Caco-2 (cell line): ENCODE data around the gene TRPV4. TPM values are rescaled to one million over a fixed set of nuclear protein-coding genes. Genes with fewer than 3 reads are reported as not detected.

Experiments
- BruUV-seq: library from RNA; stranded (reverse); fragments of 400-500 nt; replicated peaks from 2 replicates; lab custom pipeline; 2021; lab: Mats Ljungman, UMichigan
- CTCF ChIA-PET: fragments of 300-600 bp; sonication (Branson Sonifier 250); formaldehyde crosslinking; loops from one replicate; lab custom pipeline; 2022; ENCODE audit warnings: antibody characterized with exemption; lab: Charles Lee
- POLR2A ChIA-PET: fragments of 300-600 bp; sonication (Branson Sonifier 250); formaldehyde crosslinking; loops from one replicate; lab custom pipeline; 2022; ENCODE audit warnings: antibody characterized with exemption; lab: Charles Lee
- DNase-seq, 2 experiments: peaks; one replicate each; pipeline versions ENCODE4 v3.0.0 to v3.0.0-alpha.2; 2020 to 2022
- H3K27me3 ChIP-seq: replicated peaks from 2 replicates; pipeline ENCODE4 v1.6.0; 2011; ENCODE audit warnings: low read length; ENCODE audit not compliant: control insufficient read depth, insufficient read depth
- H3K36me3 ChIP-seq: 2 replicates; pipeline ENCODE4 v1.5.1; 2011; ENCODE audit warnings: low read length; ENCODE audit not compliant: control insufficient read depth, insufficient read depth
- H3K4me1 ChIP-seq: fragments of 250-450 bp; sonication (Bioruptor Pico); 2 replicates; pipeline ENCODE4 v1.5.1; 2020; ENCODE audit warnings: mild to moderate bottlenecking
- H3K4me3 ChIP-seq: 2 replicates; pipeline ENCODE4 v1.5.1; 2011; ENCODE audit warnings: low read depth, mild to moderate bottlenecking, control low read depth, low read length
- H3K9me3 ChIP-seq: fragments of 250-450 bp; sonication (Bioruptor Pico); 2 replicates; pipeline ENCODE4 v1.5.1; 2020; ENCODE audit warnings: mild to moderate bottlenecking, moderate library complexity
- H3K27ac Mint-ChIP-seq: one replicate; pipeline ENCODE4 v1.8.0; 2022; ENCODE audit warnings: mixed read lengths; ENCODE audit not compliant: unreplicated experiment
- H3K27me3 Mint-ChIP-seq: one replicate; pipeline ENCODE4 v1.8.0; 2022; ENCODE audit warnings: mixed read lengths; ENCODE audit not compliant: insufficient read depth, unreplicated experiment
- H3K36me3 Mint-ChIP-seq: one replicate; pipeline ENCODE4 v1.8.0; 2022; ENCODE audit warnings: mild to moderate bottlenecking, mixed read lengths; ENCODE audit not compliant: insufficient read depth, unreplicated experiment
- H3K4me1 Mint-ChIP-seq: one replicate; pipeline ENCODE4 v1.8.0; 2022; ENCODE audit warnings: low read depth, mixed read lengths; ENCODE audit not compliant: unreplicated experiment
- H3K4me3 Mint-ChIP-seq: one replicate; pipeline ENCODE4 v1.8.0; 2022; ENCODE audit warnings: mild to moderate bottlenecking, moderate library complexity, mixed read lengths; ENCODE audit not compliant: unreplicated experiment
- H3K9me3 Mint-ChIP-seq: one replicate; pipeline ENCODE4 v1.8.0; 2022; ENCODE audit warnings: mixed read lengths; ENCODE audit not compliant: unreplicated experiment
- intact Hi-C: fragments of 100-400 bp; cut with micrococcal nuclease; formaldehyde crosslinking; loops from one replicate; pipeline ENCODE4 v1.10.0; 2022; ENCODE audit not compliant: unreplicated experiment
- total RNA-seq: library from RNA; stranded (reverse); gene quantifications from 2 replicates; pipeline ENCODE4 v1.2.3, GENCODE V29; 2022
- TF ChIP-seq, protein P1 (sequence below), 2 experiments: fragments of 200-600 bp in 1 of 2; IDR thresholded peaks; 1 replicate in 1 of 2; 2 replicates in 1 of 2; pipeline versions ENCODE4 v1.5.1 to v1.8.0; 2011 to 2022; ENCODE audit warnings: antibody characterized with exemption in 1 of 2, control low read depth in 1 of 2, inconsistent platforms in 1 of 2, low read depth in 1 of 2, low read length in 1 of 2, mild to moderate bottlenecking in 1 of 2, moderate library complexity in 1 of 2; ENCODE audit not compliant: insufficient read depth in 1 of 2, severe bottlenecking in 1 of 2, unreplicated experiment in 1 of 2

The TRPV4 gene
- total RNA-seq, 1 experiment from 2014 or later, result not detected

DNA sequence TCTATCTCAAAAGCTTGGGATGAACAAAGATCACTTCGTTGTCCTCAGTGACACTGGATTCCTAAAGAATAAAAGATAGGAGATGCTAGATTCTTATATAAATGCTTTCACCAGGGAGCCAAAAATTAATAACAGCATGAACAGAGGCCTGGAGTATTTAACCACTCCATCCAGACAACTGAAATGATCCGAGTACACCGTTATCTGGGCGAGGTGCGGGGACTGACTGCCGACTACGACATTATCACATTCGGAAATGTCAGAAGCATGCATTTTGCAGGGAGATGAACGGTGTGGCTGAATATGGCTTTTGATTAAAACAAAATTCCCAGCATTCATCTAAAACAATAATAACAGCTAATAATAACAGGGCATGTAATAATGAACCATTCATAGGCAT, 56.6 kb downstream of the TRPV4 start:
- no peak overlapping the region for H3K4me3 Mint-ChIP-seq
- H3K36me3 Mint-ChIP-seq, result peaks cover 10% of the 10 kb centered on the region
- H3K9me3 Mint-ChIP-seq, result no peaks in the 10 kb centered on the region
- Histone ChIP-seq H3K4me3 (no peak overlapping the region), H3K27me3 (no peaks in the 10 kb centered on the region), H3K9me3 (no peaks in the 10 kb centered on the region), H3K4me1 (peaks cover 7% of the 10 kb centered on the region; the same call in 1 of the 2 replicates), H3K36me3 (no peaks in the 10 kb centered on the region)
- TF ChIP-seq, protein P1, sequence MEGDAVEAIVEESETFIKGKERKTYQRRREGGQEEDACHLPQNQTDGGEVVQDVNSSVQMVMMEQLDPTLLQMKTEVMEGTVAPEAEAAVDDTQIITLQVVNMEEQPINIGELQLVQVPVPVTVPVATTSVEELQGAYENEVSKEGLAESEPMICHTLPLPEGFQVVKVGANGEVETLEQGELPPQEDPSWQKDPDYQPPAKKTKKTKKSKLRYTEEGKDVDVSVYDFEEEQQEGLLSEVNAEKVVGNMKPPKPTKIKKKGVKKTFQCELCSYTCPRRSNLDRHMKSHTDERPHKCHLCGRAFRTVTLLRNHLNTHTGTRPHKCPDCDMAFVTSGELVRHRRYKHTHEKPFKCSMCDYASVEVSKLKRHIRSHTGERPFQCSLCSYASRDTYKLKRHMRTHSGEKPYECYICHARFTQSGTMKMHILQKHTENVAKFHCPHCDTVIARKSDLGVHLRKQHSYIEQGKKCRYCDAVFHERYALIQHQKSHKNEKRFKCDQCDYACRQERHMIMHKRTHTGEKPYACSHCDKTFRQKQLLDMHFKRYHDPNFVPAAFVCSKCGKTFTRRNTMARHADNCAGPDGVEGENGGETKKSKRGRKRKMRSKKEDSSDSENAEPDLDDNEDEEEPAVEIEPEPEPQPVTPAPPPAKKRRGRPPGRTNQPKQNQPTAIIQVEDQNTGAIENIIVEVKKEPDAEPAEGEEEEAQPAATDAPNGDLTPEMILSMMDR (IDR thresholded peaks at IDR 0.05; ENCODE audit: insufficient read depth in 1 of 2, low read depth in 1 of 2, low read length in 1 of 2, severe bottlenecking in 1 of 2, unreplicated experiment in 1 of 2), result no peak
- no peak overlapping the region for H3K27ac Mint-ChIP-seq
- no TSS peak for BruUV-seq
- ChIA-PET CTCF (interaction anchor here (0.5 to 4.4 kb wide), 2 partner anchors 36 to 178 kb away, joined by 3 to 69 read pairs; no protein-coding TSS in a partner anchor), POLR2A (no interaction called here)
- no peaks in the 10 kb centered on the region for H3K27me3 Mint-ChIP-seq
- no peak for DNase-seq
- intact Hi-C loops, result no loop called here
- H3K4me1 Mint-ChIP-seq, result peaks cover 12% of the 10 kb centered on the region

DNA sequence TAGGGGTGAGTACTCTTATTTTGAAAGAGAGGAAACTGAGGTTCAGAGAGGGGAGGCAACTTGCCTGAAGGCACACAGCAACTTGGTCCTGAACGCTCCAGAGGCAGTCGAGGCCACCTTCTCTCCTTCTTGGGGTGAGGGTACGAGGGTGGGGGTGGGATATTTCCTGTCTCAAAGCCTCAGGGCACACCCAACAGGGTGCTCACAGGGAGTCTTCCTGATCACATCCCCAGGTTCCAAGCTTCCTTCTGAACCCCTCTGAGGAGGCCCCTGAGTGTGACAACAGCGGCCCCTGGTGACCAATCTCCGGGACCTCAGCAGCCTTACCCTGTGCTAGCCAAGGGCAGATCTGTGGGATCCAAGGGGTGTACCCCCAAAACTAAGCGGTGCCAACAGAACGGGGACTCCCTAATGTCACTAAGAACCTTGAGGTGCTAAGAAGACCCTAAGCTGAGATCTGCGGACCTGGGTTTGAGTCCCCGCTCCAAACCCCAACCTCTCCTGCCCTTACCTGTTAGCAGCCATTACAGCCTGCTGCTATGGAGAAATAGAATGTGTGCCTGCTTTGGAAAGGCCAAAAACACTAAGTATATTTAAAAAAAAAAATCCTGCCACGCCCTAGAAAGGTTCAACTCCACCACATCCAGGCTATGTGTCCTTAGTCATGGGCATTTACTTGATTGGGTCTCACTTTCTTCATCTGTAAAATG, 57.9 kb downstream of the TRPV4 start:
- Histone ChIP-seq H3K4me3 (no peak overlapping the region), H3K4me1 (peaks cover 7% of the 10 kb centered on the region; the same call in 1 of the 2 replicates), H3K36me3 (no peaks in the 10 kb centered on the region), H3K9me3 (no peaks in the 10 kb centered on the region), H3K27me3 (no peaks in the 10 kb centered on the region)
- CTCF ChIA-PET, result interaction anchor here (0.6 to 4.4 kb wide), 18 partner anchors 9 to 347 kb away, joined by 3 to 69 read pairs (median 4); partner anchors contain the start of genes FAM222A, MMAB and MVK
- peaks cover 12% of the 10 kb centered on the region for H3K4me1 Mint-ChIP-seq
- no peak overlapping the region for H3K4me3 Mint-ChIP-seq
- H3K9me3 Mint-ChIP-seq, result no peaks in the 10 kb centered on the region
- POLR2A ChIA-PET, result no interaction called here
- H3K36me3 Mint-ChIP-seq, result peaks cover 10% of the 10 kb centered on the region
- no peak overlapping the region for H3K27ac Mint-ChIP-seq
- no peaks in the 10 kb centered on the region for H3K27me3 Mint-ChIP-seq
- intact Hi-C loops, result loop anchor here (1.0 kb wide), 3 partner anchors 56 to 257 kb away; no protein-coding TSS in a partner anchor
- peak; percentile 81 to 85 for DNase-seq
- BruUV-seq, result no TSS peak
- TF ChIP-seq, protein P1 (IDR thresholded peaks at IDR 0.05; ENCODE audit: insufficient read depth in 1 of 2, low read depth in 1 of 2, low read length in 1 of 2, severe bottlenecking in 1 of 2, unreplicated experiment in 1 of 2), result peak; percentile 79 to 94

DNA sequence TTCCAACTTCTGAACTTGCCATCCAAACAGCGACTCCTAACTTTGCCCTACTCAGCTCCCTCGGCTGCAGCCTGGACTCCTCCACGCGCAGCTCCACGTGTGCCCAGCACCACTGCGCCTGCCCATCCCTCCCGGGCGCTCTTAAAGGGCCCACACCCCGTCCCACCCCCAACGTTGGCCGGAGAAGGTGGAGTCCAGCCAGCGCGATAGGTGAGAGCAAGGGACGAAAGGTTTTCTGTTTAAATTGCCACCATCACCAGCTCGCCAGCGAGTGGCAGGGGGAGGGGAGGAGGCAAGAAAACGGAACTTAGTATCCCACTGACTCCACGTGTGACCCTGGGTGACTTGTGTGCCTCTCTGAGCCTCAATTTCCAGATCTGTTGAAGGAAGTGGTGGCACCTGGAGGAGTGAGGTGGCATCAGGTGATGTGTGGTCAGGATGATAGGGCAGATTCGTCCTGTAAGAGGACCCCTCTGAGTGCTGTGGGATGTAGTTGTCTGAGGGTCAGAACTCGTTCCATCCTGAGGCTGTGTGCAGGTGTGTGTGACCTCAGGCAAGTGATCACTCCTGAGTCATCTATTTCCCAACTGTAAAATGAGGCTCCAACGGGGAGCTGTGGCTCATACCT, 59.7 kb downstream of the TRPV4 start:
- peak in 1 of 2 experiments; percentile 21 for DNase-seq
- Histone ChIP-seq H3K4me3 (no peak overlapping the region), H3K27me3 (no peaks in the 10 kb centered on the region), H3K36me3 (no peaks in the 10 kb centered on the region), H3K4me1 (peaks cover 7% of the 10 kb centered on the region; the same call in 1 of the 2 replicates), H3K9me3 (no peaks in the 10 kb centered on the region)
- Mint-ChIP-seq H3K36me3 (peaks cover 5% of the 10 kb centered on the region), H3K9me3 (no peaks in the 10 kb centered on the region), H3K27ac (no peak overlapping the region), H3K27me3 (no peaks in the 10 kb centered on the region), H3K4me3 (no peak overlapping the region), H3K4me1 (peaks cover 12% of the 10 kb centered on the region)
- TF ChIP-seq, protein P1 (IDR thresholded peaks at IDR 0.05; ENCODE audit: insufficient read depth in 1 of 2, low read depth in 1 of 2, low read length in 1 of 2, severe bottlenecking in 1 of 2, unreplicated experiment in 1 of 2), result no peak
- BruUV-seq, result no TSS peak
- POLR2A ChIA-PET, result interaction anchor here (1.0 kb wide), 1 partner anchor 35 kb away, joined by 3 read pairs; no protein-coding TSS in a partner anchor
- CTCF ChIA-PET, result interaction anchor here (0.6 to 4.4 kb wide), 7 partner anchors 9 to 1158 kb away, joined by 3 to 69 read pairs (median 6); no protein-coding TSS in a partner anchor
- intact Hi-C loops, result no loop called here
